T47D (cell line): ENCODE data around the gene STK4.

ENCODE experiments used
- DNase-seq, 2 experiments: peaks; one replicate each; pipeline versions ENCODE4 v3.0.0 to v3.0.0-alpha.2; 2011 to 2012; ENCODE audit warnings: low read depth in 1 of 2, low spot score in 1 of 2
- JUND ChIP-seq: IDR thresholded peaks from 2 replicates; pipeline ENCODE4 v1.6.1; 2012; ENCODE audit warnings: low read depth
- in situ Hi-C: cut with HindIII; loops from 2 replicates; pipeline ENCODE4 v1.10.0; 2016; ENCODE audit warnings: low sequenced_read_pairs, low pct_unique_long_range_greater_than_20kb

Gene STK4

DNA sequence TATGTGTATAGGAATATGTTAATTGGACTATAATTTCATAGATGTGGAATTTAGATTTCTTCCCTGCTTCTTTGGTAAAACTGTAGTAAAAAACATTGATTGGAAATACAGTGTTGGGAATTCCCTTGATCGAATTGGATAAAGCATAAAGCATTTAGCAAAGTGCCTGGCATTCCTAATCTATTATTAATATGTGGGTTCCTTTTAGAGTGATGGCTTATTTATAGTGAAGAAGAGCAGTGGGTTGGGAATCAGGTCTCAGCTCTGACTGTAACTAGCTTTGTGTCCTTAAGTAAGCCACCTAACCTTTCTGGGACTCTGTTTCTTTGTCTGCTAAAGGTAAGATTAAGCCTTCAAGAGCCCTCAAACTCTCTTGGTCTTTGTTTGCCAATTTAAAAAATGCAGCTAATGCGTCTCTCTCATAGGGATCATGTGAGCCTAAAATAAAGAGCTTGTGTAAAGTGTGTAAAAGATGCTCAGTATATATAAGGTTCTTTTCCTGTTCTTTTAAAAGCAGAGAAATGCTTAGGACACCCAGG lies 81.3 kb downstream of the STK4 start:
- in situ Hi-C loops: no loop called here
- TF ChIP-seq JUND: no peak

DNA sequence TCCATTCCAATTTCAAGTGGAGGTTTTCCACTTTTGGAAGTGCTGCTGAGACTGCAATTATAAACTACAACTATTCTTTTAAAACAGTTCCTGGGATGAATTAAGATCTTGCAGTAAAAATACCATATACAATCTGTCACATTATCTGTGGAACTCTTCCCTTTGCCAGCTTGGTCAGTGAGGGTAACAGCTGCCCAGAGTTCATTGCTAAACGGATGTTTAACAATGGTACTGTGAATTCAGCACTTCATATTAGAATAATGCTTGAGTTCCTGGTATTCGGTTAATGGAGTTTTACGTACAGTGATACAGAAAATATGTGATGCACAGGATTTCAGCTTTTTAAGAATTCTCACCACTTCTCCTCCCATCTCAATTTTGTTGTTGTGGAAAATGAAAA lies 83.1 kb downstream of the STK4 start:
- DNase-seq: no peak
- in situ Hi-C loops: no loop called here
- no peak for TF ChIP-seq JUND

More for the DNA sequence above, 81.3 kb downstream of the STK4 start:
- no peak for DNase-seq

DNA sequence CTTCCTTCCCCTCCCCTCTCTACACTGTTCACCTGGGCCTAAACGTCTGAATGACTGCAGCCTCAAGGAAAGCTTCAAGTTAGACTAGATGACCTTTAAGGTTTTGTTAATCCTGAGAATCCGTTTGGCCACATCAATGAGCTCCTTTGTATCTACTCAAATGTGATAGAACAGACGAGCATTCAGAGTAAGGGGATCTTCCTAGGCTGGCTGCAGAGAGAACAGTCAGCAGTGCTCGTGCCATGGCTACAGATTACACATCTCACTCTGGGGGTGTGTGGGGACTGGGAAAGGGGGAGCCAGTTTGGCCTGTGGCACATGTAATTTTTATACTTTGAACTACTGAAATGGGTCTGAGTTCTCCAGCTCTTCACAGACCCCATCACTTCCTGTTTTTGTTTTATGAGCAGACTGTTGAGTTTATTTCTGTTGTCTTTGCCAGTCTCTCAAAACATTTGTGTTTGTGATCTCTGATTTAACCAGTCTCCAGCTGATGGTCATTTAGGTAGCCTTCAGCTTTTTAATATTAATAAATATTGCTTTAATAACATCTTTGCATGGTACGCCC lies 83.7 kb downstream of the STK4 start:
- DNase-seq: no peak
- TF ChIP-seq JUND: no peak
- in situ Hi-C loops: no loop called here

DNA sequence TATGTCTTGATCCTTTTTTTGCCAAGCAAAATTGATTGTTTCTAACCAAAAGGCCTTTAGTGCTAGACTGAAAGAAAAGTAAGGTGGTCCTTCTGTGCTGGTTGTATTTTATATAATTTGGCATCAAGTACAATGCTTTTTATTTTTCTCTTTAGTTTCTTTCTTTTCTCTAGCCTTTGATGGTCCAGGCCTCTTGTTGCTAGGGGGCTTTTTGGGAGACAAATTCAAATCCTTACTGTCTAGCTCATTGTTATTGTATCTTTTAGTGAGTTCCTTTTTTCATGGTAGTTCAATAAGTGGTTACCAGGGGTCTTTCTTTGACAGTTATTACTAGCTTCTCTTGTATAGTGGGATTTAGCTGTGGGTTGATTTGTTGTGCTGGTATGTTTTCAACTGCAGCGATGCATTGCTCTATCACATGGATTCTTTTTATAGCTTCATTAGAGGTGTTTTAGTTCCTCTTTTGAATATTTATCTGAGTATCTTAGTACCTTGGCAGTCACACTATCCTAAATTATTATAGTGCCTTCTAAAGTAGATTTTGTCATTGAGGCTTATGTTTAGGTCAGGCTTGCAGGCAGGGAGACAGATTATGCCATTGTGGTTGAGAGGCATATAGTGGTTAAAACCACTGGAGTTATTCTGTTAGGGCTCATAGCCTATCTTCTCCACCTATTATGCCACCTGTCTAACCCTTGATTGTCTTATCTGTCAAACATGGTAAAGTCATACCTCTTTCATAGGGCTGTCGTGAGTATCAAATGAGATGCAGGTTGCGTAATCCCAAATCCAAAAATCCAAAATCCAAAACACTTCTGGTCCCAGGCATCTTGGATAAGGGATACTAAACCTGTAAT lies 85.1 kb downstream of the STK4 start:
- no peak for TF ChIP-seq JUND
- in situ Hi-C loops: no loop called here
- DNase-seq: no peak

DNA sequence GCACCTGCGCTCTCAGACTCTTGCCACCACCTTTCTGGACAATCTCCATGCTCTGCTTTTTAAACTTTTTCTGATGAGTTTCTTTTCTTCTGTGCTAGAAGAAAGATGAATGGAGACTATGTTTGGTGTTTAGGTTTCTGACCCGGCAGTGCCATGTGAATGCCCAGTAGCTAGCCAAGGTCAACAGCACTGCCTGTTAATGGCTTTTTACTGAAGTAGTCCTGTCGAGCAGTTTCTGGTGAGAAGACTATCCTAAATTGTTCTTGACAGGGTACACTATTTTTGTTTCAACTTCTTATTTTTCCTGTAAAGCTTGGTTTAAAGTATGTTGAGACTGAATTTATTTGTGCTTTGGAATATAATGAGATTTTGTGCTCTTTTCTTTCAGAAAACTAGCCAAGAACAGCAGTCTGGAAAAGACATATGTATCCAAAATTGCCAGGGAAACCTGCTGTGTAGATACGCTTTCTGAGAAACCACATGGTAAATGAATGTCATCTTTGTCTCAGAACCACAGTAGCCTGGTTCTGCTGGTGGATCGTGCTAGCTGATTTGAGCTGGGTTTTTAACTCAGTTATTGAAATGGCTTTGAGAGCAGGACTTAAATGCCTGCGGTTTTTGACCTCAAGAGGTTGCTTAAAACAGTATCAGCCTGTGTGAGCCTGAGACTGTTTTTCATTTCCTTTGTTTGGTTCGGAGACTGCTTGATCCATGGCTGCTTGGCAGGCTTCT lies 86.6 kb downstream of the STK4 start:
- no peak for TF ChIP-seq JUND
- in situ Hi-C loops: no loop called here
- no peak for DNase-seq

DNA sequence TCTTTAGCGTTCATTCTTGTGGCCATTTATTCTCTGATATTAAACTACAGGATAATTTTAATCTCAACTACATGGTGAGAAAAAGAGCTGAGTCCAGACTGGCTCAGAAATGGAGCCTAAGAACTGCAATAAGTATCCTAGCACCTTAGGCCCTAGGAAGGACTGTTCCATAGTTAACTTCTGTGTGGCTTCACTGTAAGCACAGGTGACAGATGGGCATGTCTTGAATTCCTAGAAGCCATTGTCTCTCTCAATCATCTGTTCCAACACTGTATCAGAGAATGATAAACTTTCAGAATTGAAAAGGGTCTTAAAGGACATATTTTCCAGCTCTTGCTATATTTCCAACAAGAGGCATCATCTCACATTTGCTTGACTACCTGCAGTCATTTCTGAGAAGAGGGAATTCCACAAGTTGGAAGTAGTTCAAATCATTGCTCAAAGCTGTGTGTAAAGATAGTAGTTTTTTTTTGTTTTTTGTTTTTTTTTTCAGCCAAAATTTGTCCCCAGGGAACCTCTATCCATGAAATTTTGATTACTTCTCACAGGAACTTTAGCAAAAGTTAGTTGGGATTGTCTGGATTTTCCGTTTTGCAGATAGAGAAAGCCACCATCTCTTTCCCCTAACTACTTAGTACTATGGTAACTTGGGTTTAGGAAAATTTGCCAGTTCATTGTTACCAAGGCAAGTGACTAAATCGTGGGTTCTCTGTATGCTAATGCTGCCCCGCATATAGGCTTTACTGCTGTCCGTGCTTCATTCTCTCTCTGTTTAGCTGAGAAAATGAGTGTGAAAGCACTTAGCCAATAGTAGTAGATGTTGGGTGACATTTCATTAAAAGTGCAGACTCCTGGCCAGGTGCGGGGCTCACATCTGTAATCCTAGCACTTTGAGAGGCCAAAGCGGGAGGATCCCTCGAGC lies 87.4 kb downstream of the STK4 start:
- in situ Hi-C loops: no loop called here
- DNase-seq: no peak
- TF ChIP-seq JUND: no peak

DNA sequence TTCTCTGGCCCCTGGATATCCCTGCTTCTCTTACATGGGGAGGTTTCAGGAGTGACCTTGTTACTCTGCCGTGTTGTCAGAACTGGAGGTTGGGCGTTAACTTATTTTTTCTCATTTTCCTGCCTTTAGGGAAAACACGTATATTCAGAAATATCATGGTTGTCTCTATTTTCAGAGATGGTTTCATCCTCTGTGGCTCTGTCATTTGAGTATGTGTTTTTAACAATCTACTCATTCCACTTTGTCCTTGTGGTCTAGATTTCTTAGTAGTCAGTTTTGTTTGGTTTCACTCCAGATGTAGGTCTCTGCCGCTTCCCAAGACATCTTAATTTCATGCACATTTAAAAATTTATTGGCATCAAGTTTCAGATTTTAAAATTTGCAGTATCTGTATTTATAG lies 88.7 kb downstream of the STK4 start:
- in situ Hi-C loops: no loop called here
- TF ChIP-seq JUND: no peak
- DNase-seq: no peak

DNA sequence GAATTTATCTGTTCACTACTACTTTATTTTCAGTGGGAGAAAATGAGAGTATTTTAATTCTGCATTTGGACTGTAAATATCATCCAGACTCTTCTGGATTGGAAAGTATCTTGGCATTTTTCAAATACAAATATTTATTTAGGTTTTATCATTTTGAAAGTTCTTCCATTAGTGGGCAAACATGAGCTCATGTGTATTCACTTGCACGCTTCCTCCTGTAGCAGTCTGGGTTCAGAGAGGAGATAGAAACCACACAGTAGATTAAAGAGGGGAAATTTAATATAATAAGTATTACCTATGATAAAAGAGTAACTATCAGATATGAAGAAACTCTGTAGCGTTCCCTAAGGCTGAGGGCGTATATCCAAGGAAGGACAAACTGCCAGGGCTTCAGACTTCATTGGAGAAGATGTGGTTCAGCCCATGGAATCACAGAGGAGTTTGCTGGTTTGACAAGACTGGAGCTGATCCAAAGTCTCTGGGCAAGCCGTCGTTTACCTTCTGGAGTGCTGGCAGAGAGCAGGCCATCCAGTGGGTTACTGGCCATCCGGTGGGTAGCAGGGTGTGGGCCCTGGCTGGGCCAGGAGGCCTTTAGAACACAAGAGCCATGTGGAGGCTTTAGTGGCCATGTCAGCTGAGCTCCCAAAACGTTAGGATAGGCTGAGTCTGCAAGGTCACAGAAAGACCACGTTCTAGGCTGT lies 90.3 kb downstream of the STK4 start:
- TF ChIP-seq JUND: no peak
- DNase-seq: no peak
- in situ Hi-C loops: no loop called here

DNA sequence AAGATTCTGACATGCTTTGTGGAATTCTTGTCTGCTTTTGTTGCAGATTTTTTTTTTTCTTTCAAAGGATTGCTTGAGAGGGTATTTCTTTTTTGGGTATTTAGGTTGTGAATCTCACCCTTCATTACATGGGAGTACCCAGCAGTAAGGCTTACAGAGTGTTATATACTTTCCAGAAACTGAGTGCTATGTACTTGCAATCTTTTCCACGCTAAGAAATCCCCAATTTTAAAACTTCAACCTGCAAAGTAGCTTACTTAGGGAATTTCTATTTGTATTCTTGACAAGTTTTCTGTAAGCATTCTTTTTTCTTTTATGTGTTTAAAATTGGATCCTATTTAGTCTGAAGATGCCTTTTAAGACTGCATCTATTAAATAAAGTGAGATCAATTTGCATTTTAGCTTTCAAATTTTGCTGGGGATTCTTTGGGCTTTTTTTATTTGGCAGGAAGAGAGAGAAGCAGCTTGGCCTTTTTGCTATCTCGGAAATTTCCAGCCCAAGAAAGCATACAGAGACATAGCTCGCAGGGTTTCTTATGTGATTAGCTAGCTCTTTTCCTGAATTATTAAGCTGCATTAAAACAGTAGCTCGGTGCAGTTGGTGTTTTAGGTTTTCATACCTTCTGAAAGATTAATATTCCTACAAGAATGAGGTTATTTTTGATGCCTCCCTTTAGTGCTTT lies 92.0 kb downstream of the STK4 start:
- no peak for TF ChIP-seq JUND
- no peak for DNase-seq
- in situ Hi-C loops: no loop called here

DNA sequence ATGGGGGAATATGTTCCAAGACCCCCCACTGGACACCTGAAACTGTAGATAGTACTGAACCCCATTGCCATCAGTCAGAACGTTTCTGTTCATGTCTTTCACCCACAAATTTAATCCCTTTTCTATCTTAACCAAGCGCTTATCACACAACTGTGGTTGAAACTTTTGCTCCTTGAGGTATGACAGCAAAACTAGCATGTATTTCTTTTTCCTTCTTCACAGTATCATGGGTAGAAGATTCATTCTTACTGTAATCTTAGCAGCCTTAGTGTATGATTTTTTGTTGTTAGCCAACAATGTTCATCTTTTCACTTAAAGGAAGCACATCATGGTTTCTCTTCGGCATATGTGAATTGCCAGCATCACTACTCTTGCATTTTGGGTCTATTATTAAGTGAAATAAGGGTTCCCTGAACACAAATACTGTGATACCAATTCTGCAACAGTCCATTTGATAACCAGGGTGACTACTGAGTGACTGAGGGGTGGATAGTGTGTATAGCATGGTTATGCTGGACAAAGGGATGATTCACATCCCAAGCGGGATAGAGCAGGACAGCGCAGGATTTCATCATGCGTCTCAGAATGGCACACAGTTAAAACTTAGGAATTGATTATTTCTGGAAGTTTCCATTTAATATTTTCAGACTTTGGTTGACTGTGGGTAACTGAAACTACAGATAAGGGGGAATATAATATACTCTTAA lies 92.9 kb downstream of the STK4 start:
- DNase-seq: no peak
- in situ Hi-C loops: no loop called here
- TF ChIP-seq JUND: no peak

DNA sequence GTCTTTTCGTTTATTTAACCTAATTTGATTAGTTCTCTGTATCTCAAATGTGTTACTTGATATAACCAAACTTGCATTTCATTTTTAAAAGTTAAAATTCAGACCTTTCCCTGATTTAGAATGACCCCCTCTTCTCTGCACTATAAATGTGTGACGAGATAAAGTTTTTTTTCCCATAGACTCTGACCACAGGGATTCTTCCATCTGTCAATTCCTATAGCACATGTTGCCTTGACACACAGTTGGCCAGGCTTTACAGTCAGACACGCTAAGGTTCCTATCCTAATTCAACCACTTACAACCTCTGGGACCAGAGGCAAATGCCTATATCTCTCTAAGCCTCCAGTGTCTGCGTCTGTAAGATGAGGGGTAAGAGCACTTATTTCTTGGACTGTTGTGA lies 94.0 kb downstream of the STK4 start:
- in situ Hi-C loops: no loop called here
- no peak for DNase-seq
- no peak for TF ChIP-seq JUND
